Stimulated activated CD8-positive, alpha-beta memory T cell treated with anti-CD3 and anti-CD28 coated beads, Interleukin-15, amount 100 ng/mL, for 1 hour (primary cell): ENCODE results near the gene USP31.

ENCODE experiments used
- DNase-seq: peaks from one replicate; pipeline ENCODE4 v3.0.0-alpha.2; 2020; ENCODE audit warnings: low read depth

USP31 gene, protein sequence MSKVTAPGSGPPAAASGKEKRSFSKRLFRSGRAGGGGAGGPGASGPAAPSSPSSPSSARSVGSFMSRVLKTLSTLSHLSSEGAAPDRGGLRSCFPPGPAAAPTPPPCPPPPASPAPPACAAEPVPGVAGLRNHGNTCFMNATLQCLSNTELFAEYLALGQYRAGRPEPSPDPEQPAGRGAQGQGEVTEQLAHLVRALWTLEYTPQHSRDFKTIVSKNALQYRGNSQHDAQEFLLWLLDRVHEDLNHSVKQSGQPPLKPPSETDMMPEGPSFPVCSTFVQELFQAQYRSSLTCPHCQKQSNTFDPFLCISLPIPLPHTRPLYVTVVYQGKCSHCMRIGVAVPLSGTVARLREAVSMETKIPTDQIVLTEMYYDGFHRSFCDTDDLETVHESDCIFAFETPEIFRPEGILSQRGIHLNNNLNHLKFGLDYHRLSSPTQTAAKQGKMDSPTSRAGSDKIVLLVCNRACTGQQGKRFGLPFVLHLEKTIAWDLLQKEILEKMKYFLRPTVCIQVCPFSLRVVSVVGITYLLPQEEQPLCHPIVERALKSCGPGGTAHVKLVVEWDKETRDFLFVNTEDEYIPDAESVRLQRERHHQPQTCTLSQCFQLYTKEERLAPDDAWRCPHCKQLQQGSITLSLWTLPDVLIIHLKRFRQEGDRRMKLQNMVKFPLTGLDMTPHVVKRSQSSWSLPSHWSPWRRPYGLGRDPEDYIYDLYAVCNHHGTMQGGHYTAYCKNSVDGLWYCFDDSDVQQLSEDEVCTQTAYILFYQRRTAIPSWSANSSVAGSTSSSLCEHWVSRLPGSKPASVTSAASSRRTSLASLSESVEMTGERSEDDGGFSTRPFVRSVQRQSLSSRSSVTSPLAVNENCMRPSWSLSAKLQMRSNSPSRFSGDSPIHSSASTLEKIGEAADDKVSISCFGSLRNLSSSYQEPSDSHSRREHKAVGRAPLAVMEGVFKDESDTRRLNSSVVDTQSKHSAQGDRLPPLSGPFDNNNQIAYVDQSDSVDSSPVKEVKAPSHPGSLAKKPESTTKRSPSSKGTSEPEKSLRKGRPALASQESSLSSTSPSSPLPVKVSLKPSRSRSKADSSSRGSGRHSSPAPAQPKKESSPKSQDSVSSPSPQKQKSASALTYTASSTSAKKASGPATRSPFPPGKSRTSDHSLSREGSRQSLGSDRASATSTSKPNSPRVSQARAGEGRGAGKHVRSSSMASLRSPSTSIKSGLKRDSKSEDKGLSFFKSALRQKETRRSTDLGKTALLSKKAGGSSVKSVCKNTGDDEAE (N-terminal part only)

GRCh38 chr16:23149267-23149992, at the start of gene USP31:
TSS of gene USP31 (minus strand) at chr16:23149452. CDS start at chr16:23149270, 182 bp downstream.
- DNase-seq: peak; percentile 73

DNA sequence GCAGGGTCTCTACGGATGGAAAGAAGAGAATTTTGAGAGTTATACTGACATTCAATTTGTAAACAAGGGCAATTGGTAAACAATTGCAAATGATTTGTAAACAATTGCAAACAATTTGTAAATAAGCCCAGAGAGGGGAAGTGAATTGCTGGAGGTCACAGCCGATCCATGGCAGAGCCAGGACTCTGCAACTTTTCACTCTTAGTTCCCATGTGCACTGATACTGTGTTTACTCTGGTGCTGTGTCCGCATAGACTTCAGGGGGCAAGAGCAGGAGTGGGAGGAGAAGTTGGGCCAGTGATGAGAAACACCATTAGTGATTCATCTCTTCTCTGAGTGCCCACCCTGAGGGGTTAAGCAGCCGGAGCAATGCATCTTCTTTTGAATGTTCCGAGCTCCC, 47.3 kb upstream of the USP31 start:
- DNase-seq: no peak

DNA sequence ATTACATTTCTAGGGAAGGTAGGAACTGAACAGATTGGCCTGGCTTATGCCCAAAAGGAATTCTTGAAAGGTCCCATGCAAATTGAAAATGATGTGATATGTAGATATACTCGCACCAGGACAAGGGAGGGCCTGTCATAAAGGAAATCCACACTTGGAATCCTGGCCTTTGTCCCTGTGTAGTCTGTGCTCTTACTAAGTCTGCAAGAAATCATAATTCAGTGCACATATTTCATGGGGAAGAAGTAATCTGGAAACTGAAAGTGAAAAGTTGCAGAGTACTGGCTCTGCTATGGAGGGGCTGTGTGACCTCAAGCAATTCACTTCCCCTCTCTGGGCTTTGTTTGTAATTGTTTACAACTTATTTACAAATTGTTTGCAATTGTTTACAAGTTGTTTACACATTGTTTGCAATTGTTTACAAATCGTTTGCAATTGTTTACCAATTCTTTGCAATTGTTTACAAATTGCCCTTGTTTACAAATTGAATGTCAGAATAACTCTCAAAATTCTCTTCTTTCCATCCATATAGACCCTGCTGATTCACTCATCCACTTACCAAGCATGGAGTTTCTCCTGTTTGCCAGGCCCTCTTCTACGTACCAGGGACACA, 46.2 kb upstream of the USP31 start:
- DNase-seq: no peak

DNA sequence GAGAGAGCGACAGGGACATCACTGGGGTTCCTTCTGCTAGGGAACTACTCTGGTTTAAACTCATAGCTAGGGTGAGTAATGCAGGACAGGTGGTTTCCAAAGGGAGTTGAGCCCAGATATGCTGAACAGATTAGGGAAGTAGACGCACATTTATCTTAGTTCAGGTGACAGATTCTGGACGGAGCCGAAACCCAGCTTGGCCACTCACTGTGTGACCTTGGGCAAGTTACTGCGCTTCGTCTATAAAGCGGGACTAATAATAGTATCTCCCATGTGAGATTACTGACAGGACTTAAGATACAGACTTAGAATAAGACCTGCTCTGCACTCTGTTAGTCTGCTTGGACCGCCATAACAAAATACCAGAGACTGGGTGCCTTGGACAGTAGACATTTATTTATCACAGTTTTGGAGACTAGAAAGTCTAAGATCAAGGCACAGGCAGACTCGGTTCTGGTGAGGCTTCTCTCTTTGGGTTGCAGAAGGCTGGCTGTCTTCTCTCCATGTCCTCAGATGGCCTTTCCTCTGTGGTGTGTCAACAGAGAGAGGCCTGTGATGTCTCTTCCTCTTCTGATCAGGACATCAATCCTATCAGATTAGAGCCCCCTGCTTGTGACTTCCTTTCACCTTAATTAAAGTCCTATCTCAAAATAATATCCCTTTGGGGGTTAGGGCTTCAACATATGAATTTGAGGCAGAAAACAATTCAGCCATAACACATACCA, 45.4 kb upstream of the USP31 start:
- DNase-seq: no peak

DNA sequence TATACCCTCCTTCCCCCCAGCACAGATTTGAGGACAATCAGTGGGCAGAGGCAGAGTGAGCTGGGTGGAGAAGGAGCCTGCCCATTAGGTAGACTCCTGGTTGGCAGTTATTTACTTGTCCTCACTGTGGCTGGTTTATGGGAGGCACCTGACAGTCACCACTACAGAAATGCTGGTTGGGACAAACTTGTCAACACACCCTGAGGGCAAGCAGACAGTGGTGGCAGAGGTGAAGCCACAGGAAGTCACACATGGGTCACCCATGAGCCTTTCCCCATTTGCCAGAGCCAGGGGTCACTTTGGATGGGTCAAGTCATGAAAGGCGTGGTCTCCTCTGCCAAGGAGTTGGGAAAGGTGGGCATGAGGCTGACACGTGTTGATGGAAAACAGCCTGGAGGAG, 39.7 kb upstream of the USP31 start:
- no peak for DNase-seq

- no peak for DNase-seq
These were observed 38.1 kb upstream of the USP31 start for GRCh38 chr16:23187341-23187740.

GRCh38 chr16:23186171-23186570, 36.9 kb upstream of the USP31 start:
- no peak for DNase-seq

- no peak for DNase-seq
These were observed 36.4 kb upstream of the USP31 start for GRCh38 chr16:23185656-23186055.

DNA sequence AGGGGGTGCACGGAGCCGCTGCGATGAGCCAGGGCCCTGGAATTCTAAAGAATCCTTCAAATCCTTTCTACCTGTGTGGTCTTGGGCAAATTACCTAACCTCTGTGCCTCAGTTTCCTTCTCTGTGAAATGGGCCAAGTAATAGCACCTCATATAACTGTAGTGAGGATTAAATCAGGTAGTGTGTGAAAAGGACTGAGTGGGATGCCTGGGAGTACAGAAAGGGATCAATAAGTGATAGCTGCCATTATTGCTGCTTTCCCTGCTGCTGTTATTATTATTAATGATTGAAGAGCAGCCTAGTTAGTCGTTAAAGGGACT, 34.3 kb upstream of the USP31 start:
- DNase-seq: no peak

DNA sequence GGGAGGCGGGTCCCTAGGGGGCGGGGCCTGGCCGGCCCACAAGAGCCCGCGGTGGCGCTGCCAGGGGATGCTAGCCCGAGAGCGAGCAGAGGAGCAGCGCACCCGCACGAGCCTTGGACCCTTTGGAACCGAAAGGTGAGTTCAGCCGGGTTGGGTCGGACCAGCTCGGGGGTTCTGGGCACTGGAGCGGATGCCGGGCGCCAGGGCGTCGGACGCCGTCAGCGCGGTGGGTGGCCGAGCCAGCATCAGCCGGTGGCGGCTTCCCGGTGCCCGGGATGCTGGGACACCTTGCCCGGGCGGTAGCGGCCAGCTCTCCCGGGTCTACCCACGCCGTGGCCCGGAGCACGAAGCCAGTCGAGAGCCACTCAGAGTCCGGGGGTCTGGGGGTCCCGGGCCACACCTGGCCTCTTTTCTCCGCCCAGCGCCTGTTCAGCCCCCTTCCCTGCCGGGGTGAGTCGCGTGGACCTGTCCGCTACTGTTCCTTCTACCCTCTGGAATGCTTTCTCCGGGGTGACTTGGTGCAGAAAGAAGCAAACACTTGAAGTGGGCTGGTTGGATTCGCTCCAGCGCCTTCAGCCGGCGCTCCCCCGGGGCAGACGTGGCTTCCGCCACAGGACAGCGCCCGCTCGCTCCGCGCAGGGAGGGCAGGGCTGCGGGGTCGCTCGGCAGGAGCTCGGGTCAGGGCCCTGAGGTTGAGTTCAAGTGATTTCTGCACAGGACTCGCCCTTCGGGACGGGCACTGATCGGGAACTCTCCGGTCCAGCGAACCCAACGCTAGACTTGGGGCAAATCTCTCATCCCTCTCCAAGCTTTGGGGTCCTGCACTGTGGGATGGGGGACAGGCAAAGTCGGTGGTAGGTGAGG, 33.7 kb upstream of the USP31 start, which contains the start of gene SCNN1G:
SCNN1G (plus strand) TSS at position 67 of the 864 bp plus-strand sequence. CDS start 3,527 bp downstream, outside the sequence.
- DNase-seq: no peak

GRCh38 chr16:23182206-23182678, 33.0 kb upstream of the USP31 start:
- peak; percentile 30 for DNase-seq

DNA sequence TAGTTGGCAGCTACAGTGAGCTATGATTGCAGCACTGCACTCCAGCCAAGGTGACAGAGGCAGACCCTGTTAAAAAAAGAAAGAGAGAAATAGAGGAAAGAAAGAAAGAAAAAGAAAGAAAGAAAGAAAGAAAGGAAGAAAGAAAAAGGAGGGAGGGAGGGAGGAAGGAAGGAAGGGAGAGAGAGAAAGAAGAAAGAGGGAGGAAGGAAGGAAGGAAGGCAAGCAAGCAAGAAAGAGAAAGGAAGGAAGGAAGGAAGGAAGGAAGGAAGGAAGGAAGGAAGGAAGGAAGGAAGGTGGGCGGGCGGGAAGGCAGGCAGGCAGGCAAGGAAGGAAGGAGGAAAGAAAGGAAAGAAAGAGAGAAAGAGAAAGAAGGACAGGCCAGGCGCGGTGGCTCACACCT, 32.3 kb upstream of the USP31 start:
- no peak for DNase-seq

- DNase-seq: no peak
These were observed 26.4 kb upstream of the USP31 start for GRCh38 chr16:23175651-23176050.

GRCh38 chr16:23174622-23175021, 25.4 kb upstream of the USP31 start:
- no peak for DNase-seq

DNA sequence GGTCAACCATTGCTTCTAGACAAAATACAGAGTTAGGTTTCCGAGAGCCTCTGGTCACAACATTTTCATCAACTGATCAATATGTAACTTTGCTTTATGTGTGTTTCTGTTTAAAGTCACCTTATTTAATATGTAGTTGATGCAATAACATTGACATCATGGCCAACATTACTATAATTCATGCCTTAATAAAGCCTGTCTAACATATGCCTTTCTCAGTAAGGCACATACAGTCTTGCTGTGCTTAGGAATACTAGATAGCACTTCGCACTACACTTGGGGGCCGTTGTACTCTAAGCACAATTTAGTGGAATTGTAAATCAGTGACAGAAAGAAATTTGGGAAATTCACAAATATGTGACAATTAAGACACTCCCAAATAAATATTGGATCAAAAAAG, 23.7 kb upstream of the USP31 start:
- no peak for DNase-seq

DNA sequence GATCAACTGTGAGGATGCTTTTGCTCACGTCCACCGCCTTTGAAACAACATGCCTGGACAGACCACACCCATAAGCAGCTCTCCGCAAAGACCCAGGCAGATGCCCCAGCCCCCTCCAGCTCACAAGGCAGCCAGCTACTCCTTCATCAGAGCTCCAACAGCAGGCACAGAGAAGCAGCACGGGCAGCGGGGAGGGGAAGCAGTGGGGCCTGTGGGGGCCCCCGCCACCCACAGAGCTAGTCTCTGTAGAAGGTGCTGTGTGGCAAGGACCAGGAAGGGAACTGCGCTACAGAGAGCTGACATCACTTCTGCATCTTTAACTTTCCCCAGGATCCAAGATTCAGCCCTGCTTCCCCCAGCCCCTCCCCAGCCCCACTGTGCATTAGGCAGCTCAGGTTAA, 23.3 kb upstream of the USP31 start:
- DNase-seq: no peak

DNA sequence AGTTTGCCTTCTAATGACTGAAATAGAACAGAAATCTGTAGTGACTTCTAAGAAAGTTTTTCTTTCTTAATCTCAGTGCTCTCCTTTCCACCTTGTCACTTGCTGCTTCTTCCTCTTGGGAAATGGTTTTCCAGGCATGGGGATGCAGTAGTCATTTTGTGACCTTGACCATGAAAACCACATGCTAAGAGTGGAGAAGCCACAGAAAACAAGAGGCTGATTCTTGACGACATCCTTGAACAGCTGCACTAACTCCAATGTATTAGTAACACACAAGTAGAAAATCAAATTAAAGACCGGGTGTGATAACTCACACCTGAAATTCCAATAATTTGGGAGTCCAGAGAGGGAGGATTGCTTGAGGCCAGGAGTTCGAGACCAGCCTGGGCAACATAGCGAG, 15.5 kb upstream of the USP31 start:
- DNase-seq: no peak

DNA sequence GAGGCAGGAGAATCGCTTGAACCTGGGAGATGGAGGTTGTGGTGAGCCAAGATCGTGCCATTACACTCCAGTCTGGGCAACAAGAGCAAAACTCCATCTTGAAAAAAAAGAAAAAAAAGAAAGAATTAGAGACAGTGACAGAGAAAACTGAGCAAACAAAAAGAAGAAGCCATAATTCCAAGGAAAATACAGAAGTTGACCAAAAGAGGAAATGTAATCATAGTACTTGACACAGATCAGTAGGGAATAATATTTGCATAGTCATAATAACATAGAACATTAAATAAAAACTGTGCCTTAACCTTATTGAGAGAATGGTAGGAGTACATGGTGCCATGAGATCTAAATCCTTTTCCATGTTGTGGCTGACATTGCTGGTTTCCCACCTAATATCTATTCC, 14.7 kb upstream of the USP31 start:
- DNase-seq: no peak

GRCh38 chr16:23160574-23160973, 11.3 kb upstream of the USP31 start:
- DNase-seq: no peak
